Measurements from ENCODE around the gene FOSB.
"Not testable (repeated sequence)": the region's sequence is repeated elsewhere in the genome, so short reads cannot be mapped to it uniquely, and the experiment has no call there.

Gene FOSB

DNA sequence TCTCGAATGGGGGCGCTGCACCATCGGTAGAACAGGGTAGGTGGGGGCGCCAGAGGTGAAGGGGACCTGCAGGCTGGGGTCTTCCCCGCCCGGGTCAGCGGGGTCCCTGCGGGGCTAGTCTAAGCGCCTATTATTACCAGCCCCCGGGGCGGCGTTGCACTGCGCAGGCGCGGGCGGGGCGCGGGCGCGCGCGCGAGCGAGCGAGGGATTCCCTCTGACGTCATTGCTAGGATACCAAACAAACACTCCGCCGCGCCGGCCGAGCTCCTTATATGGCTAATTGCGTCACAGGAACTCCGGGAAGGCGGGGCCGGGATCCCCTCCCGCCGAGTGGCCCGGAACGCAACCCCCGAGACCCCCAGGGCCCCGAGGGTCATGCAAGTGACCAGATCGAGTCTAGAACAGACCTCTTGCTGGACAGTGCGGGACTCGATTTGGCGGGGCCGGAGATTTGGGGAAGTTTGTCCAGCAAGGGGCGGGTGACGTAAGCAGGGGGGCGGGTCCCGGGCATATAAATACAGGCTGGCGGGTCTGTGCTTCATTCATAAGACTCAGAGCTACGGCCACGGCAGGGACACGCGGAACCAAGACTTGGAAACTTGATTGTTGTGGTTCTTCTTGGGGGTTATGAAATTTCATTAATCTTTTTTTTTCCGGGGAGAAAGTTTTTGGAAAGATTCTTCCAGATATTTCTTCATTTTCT lies at the start of gene FOSB:
FOSB (plus strand) TSS at position 541 of the 703 bp plus-strand sequence. CDS start 591 bp downstream, outside the sequence.
- Mint-ChIP-seq H3K36me3 (ENCODE audit: low read depth) (peaks cover 7% of the 10 kb centered on the region), H3K4me3 (peak within 1 kb of the TSS; percentile 93), H3K9me3 (no peaks in the 10 kb centered on the region), H3K4me1 (ENCODE audit: low read depth) (peaks cover 67% of the 10 kb centered on the region), H3K27me3 (peaks cover 47% of the 10 kb centered on the region), H3K27ac (peak within 1 kb of the TSS; percentile 97)
- intact Hi-C loops (cut with micrococcal nuclease) = loop anchor here (1.0 to 2.0 kb wide), 3 partner anchors 11 to 25 kb away; no protein-coding TSS in a partner anchor

DNA sequence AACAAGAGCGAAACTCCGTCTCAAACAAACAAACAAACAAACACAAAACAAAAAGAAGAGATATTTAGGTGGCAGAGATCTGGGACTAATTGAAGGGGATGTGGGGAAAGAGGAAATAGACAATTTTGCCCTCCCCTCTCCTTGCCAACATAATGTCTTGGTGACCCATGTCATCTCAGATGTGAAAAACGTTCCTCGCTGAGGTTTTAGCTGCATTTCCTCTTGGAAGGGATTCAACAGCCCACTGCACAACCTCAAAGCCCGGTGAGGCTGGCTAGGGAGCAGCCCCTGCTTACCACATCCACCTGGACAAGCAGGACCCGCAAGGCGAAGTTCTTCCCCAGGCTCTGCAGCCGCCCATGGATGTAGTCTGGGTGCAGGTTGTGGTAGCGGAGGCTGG lies 49.0 kb upstream of the FOSB start:
- Mint-ChIP-seq H3K27ac (peak overlapping the region; percentile 76), H3K4me3 (peak overlapping the region; percentile 22), H3K36me3 (ENCODE audit: low read depth) (peaks cover 87% of the 10 kb centered on the region), H3K9me3 (no peaks in the 10 kb centered on the region), H3K27me3 (no peaks in the 10 kb centered on the region), H3K4me1 (ENCODE audit: low read depth) (peaks cover 67% of the 10 kb centered on the region)
- intact Hi-C loops (cut with micrococcal nuclease) = no loop called here

DNA sequence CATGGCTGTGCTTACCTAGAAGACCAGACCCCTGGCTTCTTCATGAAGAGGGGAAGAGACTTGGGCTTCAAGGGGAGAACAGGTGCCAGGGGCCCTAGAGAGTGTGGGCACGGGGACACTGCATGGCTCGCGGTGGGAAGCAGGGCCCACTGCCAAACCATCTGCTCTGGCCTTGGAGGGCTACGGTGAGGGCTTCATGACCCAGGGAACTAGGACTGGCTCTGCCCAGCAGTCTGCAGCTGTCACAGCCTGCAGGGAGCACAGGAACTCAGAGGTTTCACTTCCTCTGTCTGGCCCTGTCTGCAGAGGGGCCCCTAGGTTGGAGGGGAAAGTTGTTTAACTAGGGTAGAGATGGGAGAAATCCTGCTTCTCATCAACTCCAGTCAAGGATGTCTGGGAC lies 48.4 kb upstream of the FOSB start:
- intact Hi-C loops (cut with micrococcal nuclease) = no loop called here
- H3K27ac Mint-ChIP-seq = peak overlapping the region; percentile 76
- peaks cover 82% of the 10 kb centered on the region for H3K36me3 Mint-ChIP-seq (ENCODE audit: low read depth)
- H3K4me3 Mint-ChIP-seq = peak overlapping the region; percentile 35
- peaks cover 73% of the 10 kb centered on the region for H3K4me1 Mint-ChIP-seq (ENCODE audit: low read depth)
- H3K9me3 Mint-ChIP-seq = no peaks in the 10 kb centered on the region
- no peaks in the 10 kb centered on the region for H3K27me3 Mint-ChIP-seq

DNA sequence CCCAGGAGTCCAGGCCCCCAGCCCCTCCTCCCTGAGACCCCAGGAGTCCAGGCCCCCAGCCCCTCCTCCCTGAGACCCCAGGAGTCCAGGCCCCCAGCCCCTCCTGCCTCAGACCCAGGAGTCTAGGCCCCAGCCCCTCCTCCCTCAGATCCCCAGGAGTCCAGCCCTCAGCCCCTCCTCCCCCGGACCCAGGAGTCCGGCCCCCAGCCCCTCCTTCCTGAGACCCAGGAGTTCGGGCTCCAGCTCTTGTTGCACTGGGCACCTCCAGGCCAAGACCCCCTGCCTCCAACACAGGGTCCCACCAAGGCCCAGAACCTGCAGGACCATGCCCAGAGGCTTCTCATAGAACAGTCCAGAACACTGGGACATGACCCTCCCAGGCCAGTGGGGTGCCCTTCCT lies 47.9 kb upstream of the FOSB start:
- peak overlapping the region; percentile 35 for H3K4me3 Mint-ChIP-seq
- H3K9me3 Mint-ChIP-seq = no peaks in the 10 kb centered on the region
- H3K27me3 Mint-ChIP-seq = no peaks in the 10 kb centered on the region
- peak overlapping the region; percentile 76 for H3K27ac Mint-ChIP-seq
- H3K36me3 Mint-ChIP-seq (ENCODE audit: low read depth) = peaks cover 77% of the 10 kb centered on the region
- peaks cover 75% of the 10 kb centered on the region for H3K4me1 Mint-ChIP-seq (ENCODE audit: low read depth)
- intact Hi-C loops (cut with micrococcal nuclease) = no loop called here

DNA sequence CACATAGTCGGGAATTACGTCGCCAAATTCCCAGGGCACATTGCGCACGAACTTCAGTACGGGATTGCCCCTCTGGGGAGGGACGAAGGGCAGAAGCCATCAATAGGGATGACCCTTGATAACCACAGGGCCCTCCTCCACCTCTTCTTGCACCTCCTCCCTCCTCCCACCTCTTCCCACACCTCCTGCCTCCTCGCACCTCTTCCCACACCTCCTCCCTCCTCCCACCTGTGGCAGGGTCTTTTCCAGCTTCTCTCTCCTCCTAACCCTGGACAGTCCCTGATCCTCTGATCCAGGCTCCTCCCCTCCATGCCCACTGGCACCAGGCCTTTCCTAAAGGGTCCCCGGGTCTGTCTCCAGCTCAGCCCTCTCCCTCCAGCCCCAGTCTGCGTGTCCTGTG lies 47.4 kb upstream of the FOSB start:
- peak overlapping the region; percentile 76 for H3K27ac Mint-ChIP-seq
- peak overlapping the region; percentile 37 for H3K4me3 Mint-ChIP-seq
- H3K9me3 Mint-ChIP-seq = no peaks in the 10 kb centered on the region
- intact Hi-C loops (cut with micrococcal nuclease) = no loop called here
- H3K4me1 Mint-ChIP-seq (ENCODE audit: low read depth) = peaks cover 75% of the 10 kb centered on the region
- peaks cover 74% of the 10 kb centered on the region for H3K36me3 Mint-ChIP-seq (ENCODE audit: low read depth)
- H3K27me3 Mint-ChIP-seq = no peaks in the 10 kb centered on the region

DNA sequence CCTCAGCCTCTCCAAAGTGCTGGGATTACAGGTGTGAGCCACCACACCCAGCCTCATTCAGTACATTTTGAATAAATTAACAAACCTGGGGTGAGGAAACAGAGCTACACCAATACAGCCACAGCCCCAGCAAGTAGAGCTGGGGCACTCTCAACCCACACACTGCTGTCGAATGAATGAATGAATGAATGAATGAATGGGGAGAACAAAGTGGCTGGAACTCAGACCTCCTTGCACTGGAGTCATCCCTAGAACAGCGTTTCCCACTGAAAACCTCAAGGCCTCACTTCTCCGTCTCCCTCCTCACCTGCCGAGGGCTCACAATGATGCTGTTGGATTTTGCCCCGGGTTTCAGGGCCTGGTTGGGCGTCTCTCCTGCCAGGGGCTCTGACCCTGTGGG lies 46.9 kb upstream of the FOSB start:
- Mint-ChIP-seq H3K4me1 (ENCODE audit: low read depth) (peaks cover 76% of the 10 kb centered on the region), H3K27ac (peak overlapping the region; percentile 76), H3K36me3 (ENCODE audit: low read depth) (peaks cover 68% of the 10 kb centered on the region)

DNA sequence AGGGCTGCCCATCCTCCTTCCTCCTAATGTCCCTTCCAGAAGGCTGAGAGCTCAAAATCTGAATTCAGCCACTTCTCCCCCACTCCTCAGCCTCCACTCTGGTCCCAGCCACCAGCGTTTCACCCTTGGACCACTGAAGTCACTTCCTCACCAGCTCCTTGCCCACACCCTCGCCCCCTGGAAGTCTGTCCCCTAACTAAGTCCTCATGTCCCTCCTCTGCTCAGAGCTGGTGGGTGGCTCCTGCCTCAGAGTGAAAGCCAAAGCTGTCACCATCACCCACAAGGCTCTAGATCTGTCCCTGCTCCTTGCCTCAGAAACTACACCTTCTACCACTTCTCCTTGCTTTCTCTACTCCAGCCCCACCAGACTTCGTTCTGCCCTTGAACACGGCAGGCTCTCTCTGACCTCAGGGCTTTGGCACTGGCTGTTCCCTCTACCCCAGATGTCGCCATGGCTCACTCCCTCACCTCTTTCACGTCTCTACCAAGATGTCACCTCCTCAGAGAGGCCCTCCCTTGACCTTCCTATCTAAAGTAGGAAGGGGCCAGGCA lies 45.8 kb upstream of the FOSB start:
- no peaks in the 10 kb centered on the region for H3K9me3 Mint-ChIP-seq
- H3K4me1 Mint-ChIP-seq (ENCODE audit: low read depth) = peaks cover 74% of the 10 kb centered on the region
- intact Hi-C loops (cut with micrococcal nuclease) = no loop called here
- peak overlapping the region; percentile 58 for H3K27ac Mint-ChIP-seq
- no peak overlapping the region for H3K4me3 Mint-ChIP-seq
- H3K36me3 Mint-ChIP-seq (ENCODE audit: low read depth) = peaks cover 57% of the 10 kb centered on the region
- no peaks in the 10 kb centered on the region for H3K27me3 Mint-ChIP-seq

More for the DNA sequence above, 46.9 kb upstream of the FOSB start:
- no peaks in the 10 kb centered on the region for H3K9me3 Mint-ChIP-seq
- intact Hi-C loops (cut with micrococcal nuclease) = no loop called here
- H3K4me3 Mint-ChIP-seq = no peak overlapping the region
- no peaks in the 10 kb centered on the region for H3K27me3 Mint-ChIP-seq

DNA sequence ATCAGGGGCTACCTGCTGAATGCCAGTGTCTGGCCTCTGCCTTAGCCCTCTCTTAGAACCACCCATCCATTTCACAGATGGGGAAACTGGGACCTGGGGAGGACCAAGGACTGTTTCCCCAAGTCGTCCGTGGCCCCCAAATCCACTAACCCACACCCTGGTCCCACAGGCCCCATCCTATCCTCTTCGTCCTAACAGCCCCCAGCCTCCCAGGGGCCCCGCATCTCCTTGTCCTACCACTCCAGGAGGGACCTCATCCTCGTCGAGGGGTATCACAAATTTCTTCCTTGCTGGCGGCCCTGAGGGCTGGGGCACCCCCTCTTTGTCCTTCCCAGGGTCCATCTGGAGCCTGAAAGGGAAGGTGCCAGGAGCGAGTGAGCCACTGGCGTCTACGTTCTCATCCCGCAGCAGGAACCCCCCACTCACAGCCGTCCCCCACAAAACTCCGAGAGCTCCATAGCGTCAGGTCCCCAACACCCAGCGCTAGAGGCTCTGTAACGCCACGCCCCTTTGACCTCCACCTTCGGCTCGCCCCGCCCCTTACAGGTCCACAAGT lies 44.7 kb upstream of the FOSB start:
- Mint-ChIP-seq H3K4me1 (ENCODE audit: low read depth) (peaks cover 73% of the 10 kb centered on the region), H3K4me3 (peak overlapping the region; percentile 97), H3K27ac (peak overlapping the region; percentile 94), H3K27me3 (peaks cover 4% of the 10 kb centered on the region), H3K36me3 (ENCODE audit: low read depth) (peaks cover 46% of the 10 kb centered on the region), H3K9me3 (no peaks in the 10 kb centered on the region)
- intact Hi-C loops (cut with micrococcal nuclease) = loop anchor here (1.0 kb wide), 1 partner anchor 17 kb away; the partner anchor contains the start of gene POLR1G

DNA sequence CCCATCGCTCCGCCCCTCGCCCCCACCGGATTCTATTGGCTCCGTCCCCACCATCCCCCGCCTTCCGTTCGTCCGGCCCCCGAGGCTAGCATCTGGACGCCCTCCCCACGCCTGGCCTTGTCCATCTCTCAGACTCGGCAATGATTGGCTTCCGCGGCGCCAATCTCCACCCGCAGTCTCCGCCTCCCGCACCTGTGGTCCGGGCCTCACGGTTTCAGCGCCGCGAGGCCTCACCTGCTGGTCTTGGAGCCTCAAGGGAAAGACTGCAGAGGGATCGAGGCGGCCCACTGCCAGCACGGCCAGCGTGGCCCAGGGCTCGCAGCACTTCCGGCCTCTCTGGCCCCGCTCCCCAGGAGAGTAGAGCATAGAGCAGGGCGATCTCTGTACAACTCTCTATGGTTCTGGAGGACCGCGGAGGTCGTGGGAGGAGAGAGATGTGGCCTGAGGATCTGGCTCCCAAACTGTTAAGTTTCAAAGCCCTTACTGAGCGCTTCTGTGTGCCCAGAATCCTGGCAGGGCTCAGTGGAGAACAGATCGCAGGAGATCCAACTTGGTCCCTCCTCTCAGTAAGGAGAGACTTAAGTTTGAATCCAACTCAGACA lies 44.1 kb upstream of the FOSB start, which contains the start of gene ERCC1:
ERCC1 (minus strand) TSS at position 329 of the 602 bp plus-strand sequence. CDS start 543 bp downstream, outside the sequence.
- Mint-ChIP-seq H3K36me3 (ENCODE audit: low read depth) (peaks cover 40% of the 10 kb centered on the region), H3K27ac (peak within 1 kb of the TSS; percentile 94), H3K9me3 (no peaks in the 10 kb centered on the region), H3K4me3 (peak within 1 kb of the TSS; percentile 97), H3K27me3 (peaks cover 9% of the 10 kb centered on the region), H3K4me1 (ENCODE audit: low read depth) (peaks cover 73% of the 10 kb centered on the region)
- intact Hi-C loops (cut with micrococcal nuclease) = loop anchor here (1.0 kb wide), 1 partner anchor 17 kb away; the partner anchor contains the start of gene POLR1G

DNA sequence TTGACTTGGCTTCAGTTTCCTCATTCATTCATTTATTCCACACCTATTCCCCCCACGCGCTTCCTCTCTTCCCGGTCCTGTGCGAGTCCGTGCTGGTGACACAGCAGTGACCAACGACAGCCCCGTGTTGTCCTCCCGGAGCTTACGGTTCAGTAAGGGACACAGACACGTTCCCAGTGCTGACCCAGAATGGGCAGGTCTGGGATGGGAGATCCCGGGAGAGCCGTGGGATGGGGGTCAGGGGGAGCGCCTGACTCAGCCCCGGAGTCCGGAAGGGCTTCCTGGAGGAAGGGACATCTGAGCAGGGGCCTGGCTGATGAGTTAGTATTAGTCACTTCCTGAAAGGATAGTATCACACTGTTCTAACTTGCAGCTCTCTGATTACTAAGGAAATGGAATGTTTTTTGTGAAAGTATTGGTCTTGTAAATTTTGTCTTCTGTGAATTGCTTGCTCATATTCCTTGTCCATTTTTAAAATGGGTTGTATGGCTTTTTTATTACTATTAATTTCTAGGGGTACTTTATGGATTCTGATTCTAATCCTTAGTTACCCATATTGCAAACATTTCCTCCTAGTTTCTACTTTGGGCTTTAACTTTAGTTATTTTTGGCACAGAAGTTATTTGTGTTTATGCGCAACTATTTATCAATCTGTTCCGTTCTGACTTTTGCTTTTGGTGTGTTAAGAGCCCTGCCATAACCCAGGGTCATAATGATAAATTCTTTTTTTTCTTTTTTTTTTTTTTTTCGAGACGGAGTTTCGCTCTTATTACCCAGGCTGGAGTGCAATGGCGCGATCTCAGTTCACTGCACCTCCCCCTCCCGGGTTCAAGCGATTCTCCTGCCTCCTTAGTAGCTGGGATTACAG lies 43.4 kb upstream of the FOSB start:
- H3K9me3 Mint-ChIP-seq = no peaks in the 10 kb centered on the region

DNA sequence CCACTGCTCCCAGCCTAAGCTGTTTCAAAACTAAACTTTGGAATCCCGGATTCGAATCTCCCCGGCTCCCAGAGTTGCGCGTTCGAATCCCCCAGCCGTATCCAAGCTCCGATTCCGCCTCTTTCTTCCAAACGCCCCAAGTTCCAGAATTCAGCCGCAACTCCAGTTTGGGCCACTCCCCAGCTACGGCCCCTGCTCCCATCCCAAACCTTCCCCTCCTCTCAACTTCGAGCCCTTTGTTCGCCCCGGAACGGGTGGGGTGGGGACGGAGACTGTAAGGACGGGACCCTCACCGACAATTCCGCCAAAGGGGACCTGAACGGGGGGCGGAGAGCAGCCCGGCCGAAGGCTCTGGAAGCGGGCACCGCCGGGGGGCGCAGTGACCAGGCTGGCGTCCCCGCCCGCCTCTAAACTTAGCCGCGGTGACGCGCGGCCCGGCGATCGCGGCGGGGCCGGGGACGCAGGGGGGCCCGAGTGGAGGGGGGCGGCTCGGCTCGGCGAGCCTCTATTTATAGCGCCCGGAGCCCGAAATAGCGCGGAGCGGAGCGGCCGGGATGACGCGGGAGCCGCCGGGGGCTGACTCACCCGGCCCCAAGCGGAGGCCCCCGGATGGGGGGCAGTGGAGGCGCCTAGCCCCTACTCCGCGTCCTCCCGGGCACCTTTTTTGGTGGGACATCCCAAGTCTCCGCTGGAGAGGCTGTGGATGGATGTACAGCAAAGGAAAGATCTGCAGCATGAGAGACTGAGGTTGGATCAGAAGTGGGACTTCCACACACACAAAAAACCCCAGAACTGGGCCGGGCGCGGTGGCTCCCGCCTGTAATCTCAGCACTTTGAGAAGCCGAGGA lies 39.2 kb upstream of the FOSB start:
- peaks cover 13% of the 10 kb centered on the region for H3K27me3 Mint-ChIP-seq
- H3K4me3 Mint-ChIP-seq = peak overlapping the region; percentile 70
- no peaks in the 10 kb centered on the region for H3K9me3 Mint-ChIP-seq
- peaks cover 36% of the 10 kb centered on the region for H3K4me1 Mint-ChIP-seq (ENCODE audit: low read depth)
- intact Hi-C loops (cut with micrococcal nuclease) = no loop called here
- H3K27ac Mint-ChIP-seq = peak overlapping the region; percentile 8
- peaks cover 3% of the 10 kb centered on the region for H3K36me3 Mint-ChIP-seq (ENCODE audit: low read depth)

More for the DNA sequence above, 43.4 kb upstream of the FOSB start:
- Mint-ChIP-seq H3K36me3 (ENCODE audit: low read depth) (peaks cover 38% of the 10 kb centered on the region), H3K4me1 (ENCODE audit: low read depth) (peaks cover 66% of the 10 kb centered on the region), H3K4me3 (peak overlapping the region; percentile 97), H3K27me3 (peaks cover 13% of the 10 kb centered on the region), H3K27ac (peak overlapping the region; percentile 94)
- intact Hi-C loops (cut with micrococcal nuclease) = no loop called here

DNA sequence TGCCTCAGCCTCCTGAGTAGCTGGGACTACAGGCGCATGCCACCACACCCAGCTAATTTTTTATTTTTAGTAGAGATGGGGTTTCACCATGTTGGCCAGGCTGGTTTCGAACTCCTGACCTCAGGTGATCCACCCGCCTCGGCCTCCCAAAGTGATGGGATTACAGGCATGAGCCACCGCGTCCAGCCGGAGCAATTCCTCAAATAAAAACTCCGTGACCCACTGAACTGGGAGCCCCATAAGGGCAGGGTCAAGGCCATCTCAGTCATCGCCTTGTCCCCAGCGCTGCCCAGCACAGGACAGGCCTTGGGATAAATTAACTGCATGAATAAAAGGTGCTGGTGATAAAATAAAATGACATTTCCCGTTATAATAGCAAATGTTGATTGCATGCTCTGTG lies 37.9 kb upstream of the FOSB start:
- H3K36me3 Mint-ChIP-seq (ENCODE audit: low read depth); H3K9me3 Mint-ChIP-seq; H3K4me3 Mint-ChIP-seq; H3K27ac Mint-ChIP-seq; intact Hi-C loops (cut with micrococcal nuclease): not testable (repeated sequence)
- peaks cover 27% of the 10 kb centered on the region for H3K4me1 Mint-ChIP-seq (ENCODE audit: low read depth)
- peaks cover 17% of the 10 kb centered on the region for H3K27me3 Mint-ChIP-seq
